GM21381 (cell line): Measurements from ENCODE around the gene LZTR1.
"Not testable (repeated sequence)": the region's sequence is repeated elsewhere in the genome, so short reads cannot be mapped to it uniquely, and the experiment has no call there.

Source experiments
- ATAC-seq: cut with Tn5 transposase; IDR thresholded peaks from one replicate; pipeline ENCODE4 v1.9.1; 2021; ENCODE audit warnings: mild to moderate bottlenecking, moderate library complexity; ENCODE audit not compliant: unreplicated experiment

LZTR1 gene

DNA sequence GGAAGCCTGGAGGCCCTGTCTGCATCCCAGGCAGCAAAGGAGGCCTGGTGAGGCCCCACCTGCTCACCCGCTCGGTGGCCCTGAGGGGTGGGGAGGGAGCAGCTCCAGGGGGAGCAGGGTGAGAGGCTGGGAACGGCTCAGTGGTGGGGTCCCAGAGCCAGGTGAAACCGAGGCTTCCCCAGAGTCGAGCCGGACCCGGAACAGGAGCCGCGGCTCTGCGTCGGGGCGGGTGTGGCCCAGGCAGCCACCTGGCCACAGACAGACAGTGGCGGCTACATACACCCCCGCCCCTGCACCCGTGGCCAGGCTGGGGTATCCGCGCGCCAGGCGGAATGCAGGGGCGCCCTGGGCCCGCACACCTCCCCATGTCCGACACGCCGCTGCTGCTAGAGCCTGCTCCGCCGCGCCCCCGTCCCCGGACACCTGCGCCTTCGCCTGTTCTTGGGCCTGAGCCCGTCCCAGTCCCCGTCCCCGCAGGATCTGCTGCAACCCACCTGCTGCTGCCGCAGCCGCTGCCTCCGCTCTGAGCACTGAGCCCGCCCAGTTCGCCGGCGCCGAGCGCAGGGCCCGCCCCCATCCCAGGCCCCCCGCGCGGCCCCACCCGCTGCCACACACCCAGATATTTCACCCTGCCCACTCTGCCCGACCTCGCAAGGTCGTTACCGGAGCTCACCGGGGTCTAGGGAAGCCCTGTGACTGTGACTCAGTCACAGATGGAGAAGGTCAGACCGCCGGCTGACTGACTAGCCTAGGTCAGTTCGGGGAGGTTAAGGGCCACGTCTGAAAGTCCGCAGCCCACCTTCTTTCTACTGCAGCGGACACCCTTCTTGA is 50.2 kb downstream of the LZTR1 start, which contains the start of gene SLC7A4:
SLC7A4 (minus strand) TSS at position 525 of the 831 bp plus-strand sequence. CDS start 749 bp downstream, outside the sequence.
- no peak for ATAC-seq

DNA sequence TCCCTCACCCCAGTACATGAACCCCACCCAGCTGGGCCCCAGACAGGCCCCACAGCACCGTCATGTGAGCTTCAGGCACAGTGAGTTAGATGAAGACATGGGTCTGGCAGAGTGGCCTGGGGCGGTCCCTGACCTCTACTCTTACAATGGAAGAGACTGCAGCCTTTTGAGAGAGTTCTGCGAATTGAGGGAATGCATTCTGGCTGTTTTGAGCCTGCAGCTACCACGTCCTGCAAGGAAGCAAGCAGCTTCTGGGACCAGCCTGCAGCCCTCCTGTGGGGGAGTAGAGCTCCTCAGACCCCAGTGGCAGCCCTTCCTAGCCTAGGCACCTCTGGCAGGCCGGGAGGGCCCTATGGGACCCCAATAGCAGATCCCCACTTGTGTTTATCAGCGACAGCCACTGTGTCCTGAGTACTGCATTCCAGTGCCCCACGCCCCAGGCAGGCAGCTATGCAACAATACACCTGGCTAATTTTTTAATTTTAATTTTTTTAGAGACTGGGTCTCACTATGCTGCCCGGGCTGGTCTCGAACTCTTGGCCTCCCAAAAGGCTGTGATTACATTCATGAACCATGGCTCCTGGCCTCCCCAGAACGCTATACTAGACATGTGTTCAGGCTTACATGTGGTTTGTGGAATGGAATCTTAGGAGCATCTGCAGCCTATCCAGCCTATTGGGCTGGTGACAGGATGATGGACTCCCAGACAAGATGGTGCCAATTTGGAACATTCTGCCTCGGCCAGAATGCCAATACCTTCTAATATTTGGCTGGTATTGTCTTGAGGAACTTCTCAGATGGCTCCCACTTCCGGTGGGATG is 51.0 kb downstream of the LZTR1 start:
- no peak for ATAC-seq

DNA sequence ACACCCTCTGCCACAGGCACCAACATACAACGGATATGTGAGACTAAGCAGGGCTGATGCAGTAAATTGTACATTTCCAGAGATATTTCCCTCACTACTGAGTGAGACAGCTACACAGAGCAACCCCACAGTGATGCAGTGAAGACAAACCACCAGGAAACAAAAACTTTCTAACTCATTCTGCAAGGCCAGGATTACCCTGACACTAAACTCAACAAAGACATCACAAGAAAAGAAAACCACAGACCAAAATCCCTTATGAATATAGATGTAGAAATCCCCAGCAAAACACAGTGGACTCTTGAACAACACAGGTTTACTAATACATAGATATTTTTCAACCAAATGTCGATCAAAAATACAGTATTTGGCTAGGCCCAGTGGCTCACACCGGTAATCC is 51.8 kb downstream of the LZTR1 start:
- no peak for ATAC-seq

DNA sequence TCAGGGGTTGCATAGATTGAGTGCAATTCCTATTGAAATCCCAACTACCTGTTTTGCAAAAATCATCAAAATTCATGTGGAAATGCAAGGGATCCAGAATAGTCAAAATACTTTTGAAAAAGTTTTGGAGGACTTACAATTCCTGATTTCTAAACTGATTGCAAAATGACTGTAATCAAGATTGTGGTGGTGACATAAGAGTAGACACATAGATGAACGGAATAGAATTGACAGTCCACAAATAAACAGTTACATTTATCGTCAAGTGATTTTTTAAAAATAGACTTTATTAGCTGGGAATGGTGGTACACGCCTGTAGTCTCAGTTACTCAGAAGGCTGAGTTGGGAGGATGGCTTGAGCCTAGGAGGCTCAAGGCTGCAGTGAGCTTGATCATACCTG is 52.9 kb downstream of the LZTR1 start:
- ATAC-seq: no peak

DNA sequence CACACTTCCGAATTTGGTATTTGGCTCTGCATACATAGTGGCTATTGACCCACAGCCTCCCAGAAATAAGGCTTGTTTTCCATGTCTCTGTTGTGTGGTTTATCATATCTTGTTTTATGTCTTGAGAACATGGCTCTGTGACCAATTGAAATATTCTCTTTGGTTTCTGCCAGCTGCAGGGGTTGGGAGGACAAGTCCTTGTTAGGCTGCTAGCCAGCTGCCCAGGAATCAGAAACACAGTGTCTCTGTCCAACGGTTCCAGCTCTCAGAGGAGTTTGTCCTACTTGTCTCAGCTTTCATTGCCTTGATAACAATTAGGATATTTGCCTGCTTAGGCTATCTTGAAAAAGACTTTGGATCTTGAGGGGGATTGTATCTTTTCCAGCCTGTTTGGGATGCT is 56.3 kb downstream of the LZTR1 start:
- no peak for ATAC-seq

DNA sequence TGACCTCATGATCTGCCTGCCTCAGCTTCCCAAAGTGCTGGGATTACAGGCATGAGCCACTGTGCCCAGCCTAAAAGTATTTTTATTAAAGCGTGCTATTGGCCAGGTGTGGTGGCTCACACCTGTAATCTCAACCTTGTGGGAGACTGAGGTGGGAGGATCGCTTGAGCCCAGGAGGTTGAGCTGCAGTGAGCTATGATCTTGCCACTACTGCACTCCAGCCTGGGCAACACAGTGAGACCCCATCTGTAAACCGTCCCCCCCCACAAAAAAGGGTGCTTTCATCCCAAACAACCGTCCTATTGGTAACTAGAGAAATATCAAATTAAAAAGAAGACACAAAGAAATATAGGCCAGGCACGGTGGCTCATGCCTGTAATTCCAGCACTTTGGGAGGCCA is 57.1 kb downstream of the LZTR1 start:
- not testable (repeated sequence) for ATAC-seq

DNA sequence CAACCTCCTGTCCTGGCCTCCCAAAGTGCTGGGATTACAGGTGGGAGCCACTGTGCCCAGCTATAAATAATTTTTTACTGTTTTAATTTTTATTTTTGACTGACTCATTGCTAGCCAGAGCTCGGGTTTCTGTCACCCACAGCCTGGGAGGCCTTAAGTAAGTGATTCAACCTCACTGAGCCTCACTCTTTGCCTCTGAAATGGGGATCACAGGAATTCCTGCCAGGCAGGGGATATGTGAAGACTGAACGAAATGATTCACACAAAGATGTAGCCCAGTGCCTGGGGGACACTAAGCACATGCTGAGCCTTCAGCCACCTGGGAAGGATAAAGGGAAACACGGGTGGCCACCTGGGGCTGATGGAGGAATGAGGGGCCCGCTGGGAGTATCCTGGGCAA is 59.8 kb downstream of the LZTR1 start:
- no peak for ATAC-seq

DNA sequence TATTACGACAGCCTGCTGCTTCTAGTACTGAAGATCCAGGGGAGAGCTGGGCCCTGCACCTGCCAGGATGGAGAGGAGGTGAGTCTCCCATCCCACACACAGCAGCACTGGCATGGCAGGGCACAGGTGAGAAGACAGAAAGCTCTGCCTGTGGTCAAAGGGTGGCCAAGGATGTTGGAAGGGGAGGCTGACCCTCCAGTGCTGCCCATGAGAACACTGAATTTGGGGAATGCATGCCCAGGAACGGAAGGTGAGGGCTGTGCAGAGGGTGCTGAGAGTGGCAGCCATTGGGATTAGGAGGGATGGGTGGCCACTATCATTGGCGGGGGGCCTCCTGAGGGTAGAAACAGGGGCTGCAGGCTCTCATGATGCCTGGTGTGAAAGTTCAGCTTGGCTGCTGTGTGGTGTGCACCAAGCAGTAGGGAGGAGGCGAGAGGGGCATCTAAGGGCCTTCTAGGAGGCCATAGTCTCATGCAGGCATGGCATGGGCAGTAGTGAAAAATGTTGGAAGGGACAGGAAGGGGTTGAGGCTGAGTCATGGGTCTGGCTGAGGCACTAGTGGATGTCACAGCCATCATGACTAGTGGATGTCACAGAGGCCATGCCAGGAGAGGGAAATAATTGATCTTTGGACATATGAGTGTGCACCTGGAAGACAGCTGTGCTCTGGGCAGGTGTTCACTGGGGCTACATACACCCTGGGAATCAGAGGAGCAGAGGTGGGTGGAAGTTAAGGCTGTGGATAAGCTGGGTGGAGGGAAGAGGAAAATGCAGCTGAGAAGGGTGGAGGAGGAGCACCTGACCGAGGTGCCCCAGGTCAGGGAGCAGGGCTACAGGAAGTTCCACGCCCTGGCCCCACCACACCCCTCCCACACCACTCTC is 61.1 kb downstream of the LZTR1 start:
- no peak for ATAC-seq

DNA sequence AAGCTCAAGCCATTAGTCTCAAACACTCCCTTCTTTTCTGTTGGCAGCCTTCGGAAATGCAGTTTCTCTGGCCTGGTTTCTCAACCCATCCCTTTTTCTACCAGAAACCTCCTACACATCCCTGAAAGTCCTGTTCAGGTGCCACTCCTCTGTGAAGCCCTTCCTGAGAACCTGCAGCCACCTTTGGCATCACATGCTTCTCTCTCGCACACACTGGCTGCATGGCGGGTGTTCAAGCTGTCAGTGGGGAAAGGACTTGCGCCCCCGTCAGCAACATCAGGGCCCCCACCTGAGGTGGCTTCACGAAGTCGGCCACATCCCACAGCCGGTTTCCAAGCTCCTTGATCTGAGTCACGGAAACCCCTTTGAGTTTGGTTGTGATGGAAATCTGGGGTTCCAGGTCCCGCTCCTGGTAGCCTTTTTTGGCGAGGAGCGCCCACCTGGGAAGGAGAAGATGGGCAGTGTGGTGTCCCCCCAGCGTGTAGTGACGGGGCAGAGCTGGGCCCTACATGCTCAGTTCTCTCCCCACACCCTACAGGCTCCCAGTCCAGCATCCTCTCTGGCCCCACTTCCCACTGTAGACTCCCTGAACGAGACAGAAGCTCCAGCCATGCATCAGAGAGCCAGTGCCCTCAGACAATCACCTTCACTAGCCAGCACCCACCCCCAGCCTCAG is 61.9 kb downstream of the LZTR1 start:
- no peak for ATAC-seq

DNA sequence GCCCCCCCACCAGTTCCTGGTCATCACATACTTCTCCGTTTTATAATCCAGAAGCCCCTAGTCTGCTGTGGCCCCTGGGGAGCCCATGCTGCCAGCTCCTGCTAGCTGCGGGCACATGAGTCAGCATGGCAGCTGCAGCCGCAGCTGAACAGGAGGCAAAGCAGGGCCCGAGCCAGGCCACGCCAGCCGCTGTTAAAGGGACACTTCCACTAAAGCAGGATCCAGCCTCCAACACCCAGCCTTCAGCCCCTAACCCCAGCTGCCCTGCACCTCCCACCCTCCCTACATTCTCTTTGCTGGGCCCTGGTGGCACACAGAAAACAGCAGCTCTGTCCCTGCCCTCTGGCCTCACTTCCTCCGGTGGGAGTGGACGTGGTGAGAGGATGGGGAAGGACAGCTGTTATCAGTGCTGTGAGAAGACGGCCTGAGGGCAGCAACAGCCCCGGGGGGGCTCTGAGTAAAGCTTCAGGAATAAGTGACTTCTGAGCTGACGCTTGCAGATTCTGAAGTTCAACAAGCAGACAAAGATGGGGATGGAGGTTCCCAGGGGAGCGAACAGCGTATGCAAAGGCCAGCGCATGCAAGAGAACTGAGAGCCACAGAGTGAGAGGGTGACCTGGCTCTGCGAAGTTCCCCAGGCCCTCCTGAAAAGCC is 63.0 kb downstream of the LZTR1 start:
- no peak for ATAC-seq

DNA sequence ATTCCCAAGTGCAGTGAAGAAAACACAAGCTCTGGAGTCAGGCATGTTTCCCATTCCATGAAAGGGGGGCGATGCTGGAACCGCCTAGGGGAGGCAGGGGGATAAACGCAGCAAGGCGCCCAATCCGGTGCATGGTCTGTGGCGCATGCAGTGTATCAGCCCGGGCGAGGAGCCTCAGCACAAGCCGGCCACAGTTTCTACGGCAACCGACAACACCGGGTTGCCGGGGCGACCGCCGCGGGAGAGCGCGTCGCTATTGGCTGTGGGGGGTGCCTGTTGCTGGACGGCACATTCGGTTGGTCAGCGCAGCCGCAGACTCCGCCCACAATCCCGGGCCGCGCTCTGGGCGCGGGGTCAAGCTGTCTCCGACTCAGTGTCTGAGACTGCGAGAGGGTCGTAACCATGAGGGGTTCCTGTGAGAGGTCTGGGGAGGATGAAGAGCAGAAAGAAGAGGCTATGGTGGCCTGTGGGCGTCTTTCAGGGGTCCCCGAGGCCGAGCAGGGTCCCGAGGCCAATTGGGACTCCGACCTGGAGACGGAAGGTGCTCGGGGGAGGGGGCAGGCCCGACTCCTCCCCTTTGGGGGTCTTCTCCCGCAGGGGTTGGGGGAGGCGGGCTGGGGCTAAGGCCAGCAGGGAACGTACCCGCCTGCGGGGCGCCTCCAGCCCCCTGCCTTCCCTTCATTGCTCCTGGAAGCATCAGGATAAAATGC is 63.6 kb downstream of the LZTR1 start, which contains the start of gene LRRC74B:
LRRC74B (plus strand) TSS at position 362 of the 710 bp plus-strand sequence; CDS start at position 403, 41 bp downstream.
- peak; percentile 82 for ATAC-seq

DNA sequence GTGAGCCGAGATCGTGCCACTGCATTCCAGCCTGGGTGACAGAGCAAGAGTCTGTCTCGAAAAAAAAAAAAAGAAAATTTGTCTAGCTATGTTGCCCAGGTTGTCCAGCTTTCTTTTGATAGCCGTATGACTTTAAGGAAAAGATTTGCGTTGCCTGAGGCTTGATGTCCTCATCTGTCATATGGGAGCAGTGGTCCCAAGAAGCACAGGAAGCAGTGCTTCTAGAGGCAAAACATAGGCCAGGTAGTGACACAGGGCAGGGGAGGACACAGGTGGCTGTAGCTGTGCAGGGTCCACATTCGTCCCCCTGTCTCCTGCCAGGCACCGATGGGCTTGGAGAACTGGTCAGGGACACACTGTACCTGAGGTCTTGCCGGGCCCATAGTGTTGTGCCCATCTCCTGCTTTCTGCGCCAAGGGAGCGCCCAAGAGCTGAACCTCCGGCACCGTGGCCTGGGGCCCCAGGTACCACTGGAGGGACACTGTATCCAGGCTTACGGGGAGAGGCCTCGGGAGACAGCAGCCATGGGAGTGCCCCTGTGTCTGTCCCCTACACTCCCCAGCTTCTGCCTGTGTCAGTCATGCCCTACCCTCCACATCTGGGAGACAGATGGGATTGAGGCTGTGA is 65.1 kb downstream of the LZTR1 start:
- no peak for ATAC-seq

DNA sequence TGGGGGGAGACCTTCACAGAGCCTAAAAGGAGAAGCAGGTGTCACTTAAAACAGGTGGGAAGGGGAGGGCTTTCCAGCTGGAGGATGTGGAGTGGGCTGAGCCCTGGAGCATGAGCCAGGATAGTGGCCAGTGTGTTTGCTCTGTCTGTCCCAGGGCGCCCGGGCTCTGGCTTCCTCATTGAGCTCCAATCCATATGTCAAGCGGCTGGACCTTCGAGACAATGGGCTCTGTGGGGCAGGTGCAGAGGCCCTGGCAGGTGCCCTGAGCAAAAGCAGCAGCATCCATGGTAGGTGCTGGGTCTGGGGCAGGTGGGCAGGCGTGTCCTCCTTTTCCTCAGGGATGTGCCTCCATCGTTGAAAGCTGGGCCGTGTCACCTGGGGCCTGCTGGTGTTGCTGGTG is 65.6 kb downstream of the LZTR1 start:
- ATAC-seq: no peak

DNA sequence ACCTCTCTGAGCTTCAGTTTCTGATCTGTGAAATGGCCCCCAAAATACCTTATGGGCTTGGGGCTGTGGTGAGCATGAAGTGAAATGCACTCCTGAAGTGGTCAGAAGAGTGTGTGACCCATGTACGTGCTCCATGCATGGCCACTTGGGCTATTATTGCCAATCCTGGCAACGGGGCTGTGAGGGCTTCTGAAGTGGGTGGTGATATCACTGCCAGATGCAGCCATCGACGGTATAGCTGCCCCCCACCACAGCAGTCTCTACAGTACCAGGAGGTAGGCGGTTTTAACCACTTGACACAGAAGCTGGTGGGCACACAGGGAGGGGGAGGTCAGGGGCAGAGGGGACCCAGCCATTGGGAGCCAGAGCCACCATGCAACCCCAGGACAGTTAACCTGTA is 66.4 kb downstream of the LZTR1 start:
- ATAC-seq: not testable (repeated sequence)
